Gastrocnemius medialis (tissue), 4 donors: ENCODE measurements around the gene PSMD11. TPM values are rescaled to one million over a fixed set of nuclear protein-coding genes. Genes with fewer than 3 reads are reported as not detected.

Experiments used
- ATAC-seq, 2 donors: fragments of 150-250 bp; one replicate each; pipeline ENCODE4 v1.9.1; 2016
- DNase-seq, 2 donors: peaks; one replicate each; pipeline ENCODE4 v3.0.0-alpha.2; 2019
- H3K27ac ChIP-seq, 4 donors: fragments of 200-600 bp; sonication (generic); 1 replicate in 1 of 4; 2 replicates in 3 of 4; pipeline ENCODE4 v1.5.1; 2016 to 2018; ENCODE audit warnings: mild to moderate bottlenecking in 2 of 4, moderate library complexity in 1 of 4
- H3K27me3 ChIP-seq, 3 donors: fragments of 200-600 bp; sonication (generic) in 2 of 3; 1 replicate in 1 of 3; 2 replicates in 2 of 3; pipeline versions ENCODE4 v1.5.1 to v1.6.0; 2016 to 2019; ENCODE audit warnings: mild to moderate bottlenecking in 1 of 3, moderate library complexity in 1 of 3
- H3K36me3 ChIP-seq, 2 donors: fragments of 200-600 bp; sonication (generic) in 1 of 2; one replicate each; pipeline ENCODE4 v1.5.1; 2017 to 2018
- H3K4me1 ChIP-seq, 2 donors: fragments of 200-600 bp; sonication (generic) in 1 of 2; one replicate each; pipeline ENCODE4 v1.5.1; 2016 to 2017; ENCODE audit warnings: mild to moderate bottlenecking in 2 of 2
- H3K4me3 ChIP-seq, 4 donors: fragments of 200-600 bp; sonication (generic) in 3 of 4; 1 replicate in 1 of 4; 2 replicates in 3 of 4; pipeline ENCODE4 v1.5.1; 2016 to 2019; ENCODE audit warnings: mild to moderate bottlenecking in 2 of 4
- H3K9me3 ChIP-seq, 3 donors: fragments of 200-600 bp; sonication (generic) in 2 of 3; 1 replicate in 1 of 3; 2 replicates in 2 of 3; pipeline ENCODE4 v1.5.1; 2016 to 2019
- POLR2A ChIP-seq, 2 donors: fragments of 450-650 bp; IDR thresholded peaks; one replicate each; pipeline ENCODE4 v1.6.1; 2017; ENCODE audit warnings: antibody characterized with exemption in 2 of 2, mild to moderate bottlenecking in 2 of 2, moderate library complexity in 2 of 2
- in situ Hi-C, 4 donors: fragments of 200-750 bp; cut with MboI; loops; one replicate each; pipeline versions ENCODE4 v1.15.0 to v1.8.0; 2017; ENCODE audit warnings: low sequenced_read_pairs in 4 of 4
- intact Hi-C: fragments of 100-400 bp; cut with DNase I; formaldehyde crosslinking; loops from one replicate; pipeline ENCODE4 v1.15.1; 2023; ENCODE audit warnings: low total_unique reads
- total RNA-seq, 4 donors: library from RNA; depleted of rRNA; stranded (reverse); fragments of >200 nt; gene quantifications; one replicate each; pipeline versions ENCODE4 v1.1.0 to v1.2.3, GENCODE V29; 2016
- TF ChIP-seq, protein P1 (sequence below), 5 experiments: fragments of 450-650 bp in 3 of 5; fragments of 200-600 bp in 2 of 5; sonication (generic) in 2 of 5; IDR thresholded peaks in 4 of 5; conservative IDR thresholded peaks in 1 of 5; 1 replicate in 4 of 5; 2 replicates in 1 of 5; pipeline ENCODE4 v1.5.1; 2016 to 2019; ENCODE audit warnings: antibody characterized with exemption in 5 of 5, mild to moderate bottlenecking in 3 of 5, moderate library complexity in 3 of 5

Gene PSMD11
- total RNA-seq, 4 donors from 2014 or later, result 81.7 to 215 (median 191) TPM

GRCh38 chr17:32464374-32464773 is 20.1 kb downstream of the PSMD11 start:
- intact Hi-C loops, result loop anchor here (5.0 kb wide), 1 partner anchor 293 kb away; no protein-coding TSS in a partner anchor
- Histone ChIP-seq H3K4me3 (no peak overlapping the region), H3K27ac (no peak overlapping the region), H3K27me3 (no peaks in the 10 kb centered on the region), H3K9me3 (no peaks in the 10 kb centered on the region), H3K4me1 (peaks cover 0 to 4% of the 10 kb centered on the region in 2 donors), H3K36me3 (peaks cover 2 to 73% of the 10 kb centered on the region in 2 donors)
- DNase-seq (no peak), ATAC-seq (no peak)
- in situ Hi-C loops, result loop anchor here in 3 of 4 donors (10.0 to 25.0 kb wide), 2 partner anchors 290 to 298 kb away; no protein-coding TSS in a partner anchor
- TF ChIP-seq, protein P1, sequence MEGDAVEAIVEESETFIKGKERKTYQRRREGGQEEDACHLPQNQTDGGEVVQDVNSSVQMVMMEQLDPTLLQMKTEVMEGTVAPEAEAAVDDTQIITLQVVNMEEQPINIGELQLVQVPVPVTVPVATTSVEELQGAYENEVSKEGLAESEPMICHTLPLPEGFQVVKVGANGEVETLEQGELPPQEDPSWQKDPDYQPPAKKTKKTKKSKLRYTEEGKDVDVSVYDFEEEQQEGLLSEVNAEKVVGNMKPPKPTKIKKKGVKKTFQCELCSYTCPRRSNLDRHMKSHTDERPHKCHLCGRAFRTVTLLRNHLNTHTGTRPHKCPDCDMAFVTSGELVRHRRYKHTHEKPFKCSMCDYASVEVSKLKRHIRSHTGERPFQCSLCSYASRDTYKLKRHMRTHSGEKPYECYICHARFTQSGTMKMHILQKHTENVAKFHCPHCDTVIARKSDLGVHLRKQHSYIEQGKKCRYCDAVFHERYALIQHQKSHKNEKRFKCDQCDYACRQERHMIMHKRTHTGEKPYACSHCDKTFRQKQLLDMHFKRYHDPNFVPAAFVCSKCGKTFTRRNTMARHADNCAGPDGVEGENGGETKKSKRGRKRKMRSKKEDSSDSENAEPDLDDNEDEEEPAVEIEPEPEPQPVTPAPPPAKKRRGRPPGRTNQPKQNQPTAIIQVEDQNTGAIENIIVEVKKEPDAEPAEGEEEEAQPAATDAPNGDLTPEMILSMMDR (IDR thresholded peaks at IDR 0.05 in 4 of 5, conservative IDR thresholded peaks at IDR 0.05 in 1 of 5), result no peak
- TF ChIP-seq POLR2A (IDR thresholded peaks at IDR 0.05), result no peak

GRCh38 chr17:32467949-32468348 is 23.6 kb downstream of the PSMD11 start:
- TF ChIP-seq, protein P1 (IDR thresholded peaks at IDR 0.05 in 4 of 5, conservative IDR thresholded peaks at IDR 0.05 in 1 of 5), result no peak
- TF ChIP-seq POLR2A (IDR thresholded peaks at IDR 0.05), result no peak
- no peak overlapping the region for H3K27ac ChIP-seq
- DNase-seq (no peak), ATAC-seq (no peak)
- intact Hi-C loops, result no loop called here
- no peaks in the 10 kb centered on the region for H3K27me3 ChIP-seq
- H3K9me3 ChIP-seq, result no peaks in the 10 kb centered on the region
- peaks cover 2 to 17% of the 10 kb centered on the region in 2 donors for H3K4me1 ChIP-seq
- in situ Hi-C loops, result loop anchor here in 3 of 4 donors (10.0 to 25.0 kb wide), 2 partner anchors 287 to 294 kb away; no protein-coding TSS in a partner anchor
- no peak overlapping the region for H3K4me3 ChIP-seq
- peaks cover 2 to 92% of the 10 kb centered on the region in 2 donors for H3K36me3 ChIP-seq

DNA sequence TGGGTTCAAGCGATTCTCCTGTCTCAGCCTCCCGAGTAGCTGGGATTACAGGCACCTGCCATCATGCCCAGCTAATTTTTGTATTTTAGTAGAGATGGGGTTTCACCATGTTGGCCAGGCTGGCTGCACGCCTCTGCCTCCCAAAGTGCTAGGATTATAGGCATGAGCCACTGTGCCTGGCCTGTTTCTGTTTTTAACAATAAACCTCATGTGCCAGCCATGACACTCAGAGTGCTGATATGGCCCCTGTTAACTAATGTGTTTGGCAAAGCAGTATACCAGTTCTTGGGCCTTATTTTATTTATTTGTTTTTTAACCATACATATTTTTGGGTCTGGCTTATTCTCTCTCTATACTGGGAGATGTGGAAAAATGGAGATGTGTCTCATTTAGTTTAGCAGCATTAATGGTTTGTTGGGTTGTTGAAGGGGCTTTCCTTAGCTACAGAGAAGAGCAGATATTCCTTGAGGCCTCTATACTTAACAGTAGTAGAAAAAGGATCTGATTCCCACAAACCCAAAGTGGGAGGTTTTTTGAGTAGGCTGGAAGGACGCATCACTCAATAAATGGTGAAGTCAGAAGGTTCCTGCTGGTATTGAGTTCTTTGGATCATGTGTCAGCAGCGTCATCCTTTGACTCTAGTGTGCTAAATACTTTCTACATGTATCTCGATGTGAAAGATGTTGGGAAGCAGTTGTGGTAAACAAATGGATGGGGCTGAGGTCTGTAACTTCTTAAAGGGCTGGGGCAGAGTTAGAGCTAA is 26.3 kb downstream of the PSMD11 start:
- ATAC-seq, result no peak
- in situ Hi-C loops, result loop anchor here in 2 of 4 donors (10.0 to 25.0 kb wide), 2 partner anchors 134 to 292 kb away; no protein-coding TSS in a partner anchor
- H3K4me1 ChIP-seq, result peaks cover 2 to 15% of the 10 kb centered on the region in 2 donors
- H3K36me3 ChIP-seq, result peaks cover 11 to 92% of the 10 kb centered on the region in 2 donors
- no peak for DNase-seq
- H3K4me3 ChIP-seq, result no peak overlapping the region
- H3K9me3 ChIP-seq, result no peaks in the 10 kb centered on the region
- H3K27me3 ChIP-seq, result no peaks in the 10 kb centered on the region
- TF ChIP-seq POLR2A (IDR thresholded peaks at IDR 0.05), result no peak
- TF ChIP-seq, protein P1 (IDR thresholded peaks at IDR 0.05 in 4 of 5, conservative IDR thresholded peaks at IDR 0.05 in 1 of 5), result no peak
- peak overlapping the region in 3 of 4 donors; percentile 2 to 8 (median 4) for H3K27ac ChIP-seq
- intact Hi-C loops, result no loop called here

- H3K4me1 ChIP-seq, result peaks cover 2 to 15% of the 10 kb centered on the region in 2 donors
- ATAC-seq, result no peak
Measured at GRCh38 chr17:32471652-32472051, 27.3 kb downstream of the PSMD11 start.

More at GRCh38 chr17:32471652-32472051, 27.3 kb downstream of the PSMD11 start:
- TF ChIP-seq POLR2A (IDR thresholded peaks at IDR 0.05), result no peak
- TF ChIP-seq, protein P1 (IDR thresholded peaks at IDR 0.05 in 4 of 5, conservative IDR thresholded peaks at IDR 0.05 in 1 of 5), result no peak
- intact Hi-C loops (no loop called here), in situ Hi-C loops (loop anchor here in 2 of 4 donors (10.0 to 25.0 kb wide), 2 partner anchors 133 to 291 kb away; no protein-coding TSS in a partner anchor)
- Histone ChIP-seq H3K36me3 (peaks cover 16 to 92% of the 10 kb centered on the region in 2 donors), H3K9me3 (no peaks in the 10 kb centered on the region), H3K27me3 (no peaks in the 10 kb centered on the region), H3K4me3 (no peak overlapping the region), H3K27ac (peak overlapping the region in 1 of 4 donors; percentile 0)
- no peak for DNase-seq
